Glomerular visceral epithelial cell (primary cell): Measurements from ENCODE around the gene PDE4D.
"Not testable (repeated sequence)": the region's sequence is repeated elsewhere in the genome, so short reads cannot be mapped to it uniquely, and the experiment has no call there.

Experiments used
- DNase-seq: peaks from one replicate; pipeline ENCODE4 v3.0.0-alpha.2; 2016; ENCODE audit errors: extremely low spot score

PDE4D gene

DNA sequence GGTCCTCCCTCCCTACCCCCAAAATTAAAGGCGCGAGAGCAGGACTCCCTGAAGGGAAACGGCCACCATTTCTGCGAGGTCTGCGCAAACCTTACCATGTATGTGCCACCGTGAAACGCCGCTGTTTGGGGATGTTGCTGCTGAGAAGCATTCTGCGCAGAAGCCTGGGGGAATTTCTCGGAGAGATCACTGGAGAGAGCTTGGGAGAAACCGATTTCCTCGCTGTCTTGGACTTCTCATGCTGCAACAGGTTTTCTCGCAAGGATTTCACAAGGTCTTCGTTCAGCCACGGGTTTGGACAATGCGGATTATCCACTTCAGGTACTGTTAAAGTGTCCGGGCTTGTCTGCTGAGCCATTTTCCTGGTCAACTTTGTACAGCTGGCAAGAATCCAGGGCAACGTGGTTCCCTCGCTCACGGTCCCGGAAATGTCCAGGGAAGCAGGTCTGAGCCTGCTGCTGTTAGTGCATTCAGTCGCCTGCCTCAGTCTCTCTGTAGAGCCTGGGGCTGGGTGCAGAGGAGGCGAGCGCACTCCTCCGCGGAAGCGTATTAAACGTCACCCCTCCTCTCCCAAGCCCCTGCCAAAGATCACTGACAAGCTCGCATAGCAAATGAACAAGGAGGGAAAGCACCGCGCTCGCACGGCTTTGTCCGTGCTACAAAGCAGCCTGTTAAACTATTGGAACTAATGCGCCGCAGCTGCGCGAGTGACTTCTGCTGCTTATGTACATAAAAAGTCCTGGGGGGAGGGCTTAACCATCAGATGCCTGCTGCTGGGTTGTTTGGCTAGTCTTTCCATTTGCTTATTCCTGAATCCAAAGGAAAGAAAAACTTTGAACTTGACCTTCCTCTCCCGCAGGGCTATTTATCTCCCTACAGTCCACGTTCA lies 125.1 kb downstream of the PDE4D start:
- DNase-seq: peak; percentile 81

DNA sequence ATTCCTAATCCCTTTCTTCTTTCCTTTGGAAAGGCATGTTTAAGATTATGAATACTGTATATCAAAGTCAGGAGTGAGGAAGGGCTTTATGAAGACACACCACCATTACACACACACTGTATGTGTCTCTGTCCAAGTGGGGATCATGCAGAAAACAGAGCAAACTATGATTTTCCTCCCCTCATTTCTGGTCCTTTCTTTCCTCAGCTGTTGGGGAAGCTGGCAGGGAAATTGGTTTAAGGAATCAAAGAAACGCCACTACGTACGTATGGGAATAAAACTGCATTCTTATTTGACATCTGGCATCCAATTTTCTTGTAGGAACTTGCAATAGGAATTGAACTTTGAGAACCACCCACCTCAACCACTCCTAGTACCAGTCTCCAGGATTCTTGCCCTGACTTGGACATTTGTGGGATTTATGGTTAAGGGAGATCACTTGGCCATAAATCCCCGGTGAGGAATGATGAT lies 125.8 kb downstream of the PDE4D start:
- DNase-seq: no peak

DNA sequence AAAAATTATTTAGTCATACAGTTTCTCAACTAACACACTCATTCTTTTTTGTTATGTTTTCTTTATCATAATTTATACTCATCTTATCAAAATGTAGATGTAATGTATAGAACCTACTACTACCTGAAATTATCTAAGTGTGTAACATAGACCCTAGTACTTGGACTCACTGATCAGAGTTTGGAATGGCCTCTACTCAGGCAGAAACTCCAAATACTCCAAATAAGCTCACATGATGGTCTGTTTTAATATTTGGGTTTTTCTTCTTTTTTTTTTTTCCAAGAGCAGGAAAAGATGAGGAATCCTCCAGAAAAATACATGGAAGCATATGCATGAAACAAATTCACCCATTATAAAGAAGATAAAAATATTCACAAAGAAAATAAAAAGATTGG lies 126.3 kb downstream of the PDE4D start:
- DNase-seq: no peak

DNA sequence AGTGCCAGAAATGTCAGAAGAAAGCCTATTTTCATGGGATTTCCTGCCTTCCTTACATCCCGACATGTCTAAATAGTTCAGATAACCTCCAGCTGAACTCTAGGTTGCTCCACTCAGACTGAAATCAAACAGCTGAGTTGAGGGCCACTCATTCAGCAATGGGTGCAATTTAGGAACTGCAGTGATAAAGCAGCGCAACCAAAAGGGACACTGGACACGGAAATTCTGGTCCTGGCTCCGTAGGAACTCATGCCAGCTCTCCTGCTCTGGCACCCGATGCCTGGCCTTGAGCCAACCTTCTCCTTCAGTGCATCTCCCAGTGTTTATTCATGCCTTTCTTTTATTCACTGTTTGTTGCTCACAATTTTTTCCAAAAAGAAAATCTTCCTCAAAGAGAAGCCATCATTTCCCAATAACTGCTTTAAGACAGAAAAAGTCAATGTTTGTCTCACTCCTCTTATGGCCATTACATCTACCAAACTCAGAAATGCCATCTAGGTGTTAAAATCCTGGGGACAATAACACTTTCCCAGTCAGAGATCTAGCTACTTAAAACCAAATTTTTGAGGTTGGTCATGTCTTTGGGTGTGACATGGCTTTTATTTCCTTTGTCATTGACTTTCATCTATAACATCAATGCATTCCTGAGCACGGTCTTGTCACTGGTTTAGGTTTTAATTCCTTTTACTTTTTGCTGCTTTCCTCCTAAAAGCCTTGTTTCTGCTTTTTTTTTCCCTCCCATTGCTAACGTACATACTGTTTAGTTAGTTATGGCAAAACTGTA lies 126.9 kb downstream of the PDE4D start:
- no peak for DNase-seq

DNA sequence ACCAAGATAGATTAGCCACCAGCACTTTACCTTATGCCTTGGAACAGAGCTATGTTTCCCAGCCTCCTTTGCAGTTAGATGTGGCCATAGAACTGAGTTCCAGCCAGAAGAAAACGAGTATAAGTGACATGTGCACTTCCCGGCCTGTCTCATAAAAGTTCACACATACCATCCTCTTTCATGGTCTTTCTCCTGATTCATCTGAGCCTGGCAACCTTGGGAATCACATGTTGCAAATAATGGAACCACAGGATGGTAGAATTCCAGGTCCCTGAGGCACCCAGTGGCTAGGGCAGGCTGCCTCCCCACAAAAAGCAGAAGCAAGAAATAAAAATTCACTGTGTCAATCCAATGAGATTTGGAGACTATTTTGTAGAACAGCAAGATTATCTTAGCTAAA lies 128.1 kb downstream of the PDE4D start:
- no peak for DNase-seq

DNA sequence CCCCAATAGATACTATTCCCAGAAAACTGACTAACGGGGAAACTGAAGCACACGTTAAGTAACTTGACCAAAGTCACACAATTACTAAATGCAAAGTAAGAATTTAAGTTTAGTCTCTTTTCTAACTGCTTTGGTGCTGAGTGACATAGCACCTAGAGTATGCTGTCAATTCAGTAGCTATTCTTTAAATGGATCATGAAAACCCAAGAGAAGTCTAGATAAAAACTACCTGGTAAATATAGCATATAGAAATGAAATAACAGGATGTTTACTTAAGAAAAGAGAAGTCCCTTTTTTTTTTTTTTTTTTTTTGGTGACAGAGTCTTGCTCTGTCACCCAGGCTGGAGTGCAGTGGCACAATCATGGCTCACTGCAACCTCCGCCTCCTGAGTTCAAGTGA lies 129.2 kb downstream of the PDE4D start:
- DNase-seq: no peak

DNA sequence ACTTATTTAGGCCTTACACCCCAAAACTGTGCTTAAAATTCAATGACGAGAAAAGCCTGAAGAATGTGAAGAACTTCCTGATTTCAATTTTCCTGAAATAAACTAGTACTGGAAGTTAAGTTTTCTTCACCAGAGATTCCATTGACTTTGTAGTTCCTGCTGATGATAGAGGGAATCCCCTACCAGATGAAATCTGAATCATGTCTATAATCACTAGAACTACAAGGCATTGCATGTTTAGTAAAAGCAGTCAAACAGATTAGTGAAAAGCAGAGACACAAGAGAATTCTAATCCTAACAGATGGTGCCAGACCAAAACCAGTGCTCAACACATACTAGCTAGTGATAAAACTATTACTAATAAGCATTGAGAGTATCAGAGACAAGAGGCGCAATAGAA lies 130.0 kb downstream of the PDE4D start:
- DNase-seq: no peak

DNA sequence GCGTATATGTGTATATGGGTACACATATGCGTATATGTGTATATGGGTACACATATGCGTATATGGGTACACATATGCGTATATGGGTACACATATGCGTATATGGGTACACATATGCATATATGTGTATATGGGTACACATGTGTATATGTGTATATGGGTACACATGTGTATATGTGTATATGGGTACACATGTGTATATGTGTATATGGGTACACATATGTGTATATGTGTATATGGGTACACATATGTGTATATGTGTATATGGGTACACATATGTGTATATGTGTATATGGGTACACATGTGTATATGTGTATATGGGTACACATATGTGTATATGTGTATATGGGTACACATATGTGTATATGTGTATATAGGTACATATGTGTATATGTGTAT lies 131.3 kb downstream of the PDE4D start:
- not testable (repeated sequence) for DNase-seq

DNA sequence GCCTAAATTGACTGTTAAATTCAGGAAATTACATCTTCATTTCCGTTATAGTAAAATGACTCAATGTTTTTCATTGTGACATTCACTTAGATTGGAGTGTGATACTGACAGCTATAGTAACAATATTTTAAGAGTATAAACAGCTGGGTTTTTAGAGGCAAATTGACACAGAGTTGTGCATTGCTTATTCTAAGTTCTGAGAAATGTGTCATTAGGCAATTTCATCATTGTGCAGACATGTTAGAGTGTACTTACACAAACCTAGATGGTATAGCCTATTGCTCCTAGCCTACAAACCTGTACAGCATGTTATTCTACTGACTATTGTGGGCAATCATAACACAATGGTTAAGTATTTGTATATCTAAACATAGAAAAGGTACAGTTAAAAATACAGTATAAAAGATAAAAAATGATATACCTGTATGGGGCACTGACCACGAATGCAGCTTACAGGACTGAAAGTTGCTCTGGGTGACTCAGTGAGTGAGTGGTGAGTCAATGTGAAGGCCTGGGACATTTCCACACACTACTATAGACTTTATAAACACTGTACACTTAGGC lies 132.7 kb downstream of the PDE4D start:
- DNase-seq: peak; percentile 54

DNA sequence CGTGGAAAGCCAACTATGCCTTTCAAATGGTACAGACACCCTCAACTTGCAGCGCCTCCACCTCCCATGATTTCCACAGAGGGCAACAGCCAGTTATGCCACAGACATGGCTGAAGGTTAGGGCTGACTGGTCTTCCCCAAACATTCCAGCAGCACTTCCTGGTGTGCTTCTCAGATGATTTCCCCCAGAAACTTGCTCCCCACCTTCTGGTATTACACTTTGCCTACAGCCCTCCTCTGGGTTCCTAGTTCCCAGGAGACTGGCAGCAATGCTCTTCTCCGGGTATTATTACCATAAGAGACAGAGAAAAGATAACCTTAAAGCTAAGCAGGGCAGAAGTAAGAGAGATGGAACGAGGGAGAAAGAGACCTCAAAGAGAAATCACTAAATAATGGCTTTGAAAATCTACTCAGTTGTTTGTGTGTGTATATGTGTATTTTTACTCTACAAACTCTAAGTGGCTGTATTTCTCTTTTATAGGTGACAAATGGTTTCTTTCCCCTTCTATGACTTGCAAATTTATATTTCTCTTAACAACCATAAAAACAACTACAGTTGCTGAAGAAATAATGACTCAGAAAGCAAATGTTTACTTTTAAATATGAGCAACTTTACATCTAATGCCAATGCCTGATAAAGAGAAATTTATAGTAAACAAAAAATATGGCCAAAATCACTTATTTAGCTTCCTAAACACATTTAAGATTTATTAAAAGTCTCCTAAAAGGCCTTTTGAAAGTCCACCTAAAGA lies 133.8 kb downstream of the PDE4D start:
- peak; percentile 53 for DNase-seq

DNA sequence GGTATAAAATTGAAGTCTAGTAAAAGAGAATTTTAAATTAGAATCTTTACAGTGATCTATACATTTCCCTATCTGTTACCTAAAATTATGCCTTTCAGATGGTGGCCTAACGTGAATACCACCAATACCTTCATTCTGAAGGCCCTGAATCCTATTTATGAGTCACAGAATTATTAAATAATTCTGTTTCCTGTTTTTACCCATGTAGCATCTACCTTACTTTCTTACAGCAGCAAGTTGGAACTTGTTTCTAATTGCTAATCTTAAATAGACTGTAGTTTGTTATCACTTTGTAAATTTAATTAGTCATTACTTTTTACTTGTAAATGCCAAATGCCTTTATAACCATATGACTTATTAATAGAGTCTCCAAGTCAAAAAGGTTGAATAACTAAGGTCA lies 135.0 kb downstream of the PDE4D start:
- no peak for DNase-seq

DNA sequence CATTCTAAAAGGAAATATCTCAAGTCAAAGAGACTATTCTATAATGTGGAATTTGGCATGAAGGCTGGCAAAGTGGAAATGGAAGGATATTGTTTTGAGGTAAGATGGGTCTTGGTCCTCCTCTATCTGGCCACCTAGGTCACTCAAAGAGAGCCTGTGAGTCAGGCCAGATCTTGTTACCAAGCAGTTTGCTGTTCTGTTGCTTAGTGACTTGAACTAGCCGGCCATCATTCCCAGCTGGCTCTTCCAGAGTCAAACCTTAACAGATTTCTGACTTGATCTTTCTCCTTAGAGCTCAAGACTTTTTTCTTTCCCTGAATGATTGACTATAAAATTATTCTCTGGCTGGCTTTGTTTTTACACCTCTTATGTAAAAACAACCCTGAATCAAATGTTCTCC lies 136.1 kb downstream of the PDE4D start:
- peak; percentile 66 for DNase-seq

DNA sequence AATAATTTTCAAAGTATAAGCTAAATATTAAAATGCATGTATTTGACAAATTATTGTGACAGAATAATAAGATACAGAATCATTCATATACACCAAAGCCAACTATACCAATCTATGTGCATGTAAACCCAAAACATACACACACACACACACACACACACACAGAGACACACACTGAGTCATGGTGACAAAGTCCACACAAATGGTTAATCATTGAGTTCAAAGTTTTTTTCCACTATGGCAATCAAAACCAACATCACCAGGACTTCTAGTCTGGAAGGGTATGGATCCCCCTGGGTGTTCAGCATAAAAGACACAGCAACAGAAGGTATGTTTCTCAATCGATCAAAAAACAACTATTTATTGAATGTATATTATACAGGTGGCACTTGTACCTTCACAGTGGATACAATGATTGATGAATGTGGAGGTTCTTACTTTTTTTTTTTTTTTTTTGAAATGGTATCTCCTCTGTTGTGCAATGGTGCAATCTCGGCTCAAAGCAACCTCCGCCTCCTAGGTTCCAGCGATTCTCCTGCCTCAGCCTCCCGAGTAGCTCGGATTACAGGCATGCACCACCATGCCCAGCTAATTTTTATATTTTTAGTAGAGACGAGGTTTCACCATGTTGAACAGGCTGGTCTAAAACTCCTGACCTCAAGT lies 137.0 kb downstream of the PDE4D start:
- peak; percentile 78 for DNase-seq

DNA sequence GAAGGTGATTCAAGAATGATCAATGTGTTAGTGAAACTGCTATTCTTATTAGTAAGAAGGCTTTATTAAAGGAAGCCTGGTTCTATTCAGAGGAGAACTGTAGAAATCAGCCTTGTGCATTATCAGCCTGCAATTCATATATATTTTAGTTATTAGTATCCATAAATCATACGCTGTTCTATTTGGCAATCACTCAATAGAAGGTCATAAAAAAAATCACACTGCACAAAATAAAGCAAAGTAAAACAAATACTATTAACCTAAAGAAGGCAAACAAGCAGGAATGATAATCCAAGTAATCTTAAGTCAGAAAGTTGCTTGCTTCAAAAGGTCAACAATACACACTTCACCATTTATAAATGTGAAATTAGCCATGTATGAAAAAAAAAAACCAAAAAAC lies 138.1 kb downstream of the PDE4D start:
- no peak for DNase-seq

DNA sequence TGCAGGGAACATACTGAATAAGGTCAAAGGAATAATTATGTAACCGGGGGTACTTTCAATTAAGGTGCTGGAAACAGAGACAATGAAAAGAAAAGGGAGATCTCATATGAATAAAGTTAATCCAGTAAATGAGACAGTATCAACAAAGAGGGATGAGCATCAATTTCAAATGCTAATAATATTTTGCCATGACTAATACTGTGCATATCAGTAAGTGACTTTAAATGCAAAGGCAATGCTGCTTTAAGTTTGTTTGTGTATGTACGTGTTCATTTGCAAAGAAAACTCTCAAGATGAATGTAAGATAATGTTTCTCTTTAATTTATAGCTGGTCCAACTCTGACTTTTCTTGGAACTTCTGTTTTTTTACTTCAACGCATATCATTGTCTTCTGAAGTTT lies 139.9 kb downstream of the PDE4D start:
- no peak for DNase-seq

DNA sequence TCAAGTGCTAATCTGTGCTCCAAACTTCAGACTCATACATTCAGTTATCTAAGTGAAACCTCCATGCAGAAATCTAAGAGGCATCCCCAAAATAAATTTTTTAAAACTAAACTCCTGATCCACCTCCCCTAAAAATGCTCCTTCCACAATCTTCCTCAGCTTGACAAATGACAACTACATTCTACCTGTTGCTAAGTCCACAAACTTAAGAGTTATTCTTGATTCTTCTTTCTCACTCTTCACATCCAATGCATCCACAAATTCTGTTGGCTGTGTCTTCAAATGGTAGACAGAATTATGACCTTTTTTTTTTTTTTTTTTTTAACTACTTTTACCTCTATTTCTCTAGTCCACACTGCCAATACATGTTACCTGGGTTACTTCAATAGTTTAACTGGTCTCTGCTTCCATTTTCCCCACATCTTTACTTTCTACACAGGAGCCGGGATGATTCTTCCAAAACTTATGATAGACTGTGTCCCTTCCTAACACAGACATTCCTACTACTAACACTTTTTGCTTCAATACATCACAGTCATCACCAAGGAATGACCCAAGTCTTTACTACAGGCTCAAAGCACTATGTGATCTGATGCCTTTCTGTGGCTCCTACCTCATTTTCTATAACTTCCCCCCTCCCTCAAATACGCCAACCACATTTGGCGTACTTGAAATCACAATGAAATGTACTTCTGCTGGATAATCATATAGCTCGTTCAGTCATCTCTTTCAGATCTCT lies 143.6 kb downstream of the PDE4D start:
- peak; percentile 57 for DNase-seq

DNA sequence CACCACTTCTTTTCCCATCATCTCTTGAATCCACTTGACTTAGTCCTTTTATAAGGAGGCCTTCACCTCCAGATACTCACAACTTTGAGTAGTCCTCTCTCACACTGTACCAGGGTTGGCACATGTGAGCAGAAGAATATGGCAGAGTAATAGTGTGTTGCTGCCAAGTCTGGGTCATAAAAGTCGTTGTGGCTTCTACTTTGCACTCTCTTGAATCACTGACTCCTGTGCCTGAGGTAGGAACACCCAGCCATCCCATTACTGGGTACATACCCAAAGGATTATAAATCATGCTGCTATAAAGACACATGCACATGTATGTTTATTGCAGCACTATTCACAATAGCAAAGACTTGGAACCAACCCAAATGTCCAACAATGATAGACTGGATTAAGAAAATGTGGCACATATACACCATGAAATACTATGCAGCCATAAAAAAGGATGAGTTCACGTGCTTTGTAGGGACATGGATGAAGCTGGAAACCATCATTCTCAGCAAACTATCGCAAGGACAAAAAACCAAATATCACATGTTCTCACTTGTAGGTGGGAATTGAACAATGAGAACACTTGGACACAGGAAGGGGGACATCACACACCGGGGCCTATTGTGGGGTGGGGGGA lies 145.4 kb downstream of the PDE4D start:
- DNase-seq: not testable (repeated sequence)

DNA sequence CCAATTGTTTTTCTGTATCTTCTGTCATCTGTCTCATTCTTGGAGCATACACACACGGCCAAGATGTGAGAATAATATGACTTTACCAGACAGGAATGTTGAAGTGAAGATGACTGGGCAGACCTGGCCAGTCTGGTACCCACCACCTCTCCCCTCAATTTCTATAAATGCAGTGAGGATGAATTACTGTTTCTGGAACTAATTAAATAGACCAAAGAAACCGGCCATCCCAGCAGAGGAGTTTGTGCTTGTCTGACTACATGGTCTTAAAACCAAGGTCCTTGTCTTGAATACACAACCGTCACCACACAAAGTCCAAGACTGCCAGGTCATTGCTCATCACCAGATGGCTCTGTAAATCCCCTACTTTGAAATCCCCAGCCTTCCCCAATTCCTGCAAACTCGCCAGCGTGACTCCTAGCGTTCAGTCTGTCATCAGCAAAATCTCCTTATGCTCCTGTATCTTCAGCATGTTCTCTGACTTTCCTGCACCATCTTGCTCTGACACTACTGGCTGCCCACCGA lies 147.2 kb downstream of the PDE4D start:
- DNase-seq: peak; percentile 86

DNA sequence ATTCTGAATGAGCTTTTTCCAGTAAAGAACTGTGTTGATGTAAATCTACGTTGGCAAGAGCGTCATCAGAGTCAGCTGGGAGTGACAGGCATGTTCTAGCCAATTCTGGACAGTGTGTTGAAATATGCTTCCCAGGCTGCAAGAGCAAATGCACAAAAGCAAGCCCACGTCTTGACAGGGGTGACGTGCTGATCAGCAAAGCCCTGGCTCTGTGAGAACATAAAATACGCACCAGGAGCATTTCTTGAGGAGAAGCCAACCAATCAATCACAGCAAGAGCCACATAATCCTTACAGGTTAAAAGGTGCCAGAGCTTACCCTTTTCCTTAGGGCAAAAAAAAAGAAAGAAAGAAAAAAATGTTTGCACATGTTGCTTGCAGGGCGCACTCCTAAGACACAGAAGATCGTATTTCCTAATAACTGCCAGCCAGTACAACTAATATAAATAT lies 148.1 kb downstream of the PDE4D start:
- no peak for DNase-seq

DNA sequence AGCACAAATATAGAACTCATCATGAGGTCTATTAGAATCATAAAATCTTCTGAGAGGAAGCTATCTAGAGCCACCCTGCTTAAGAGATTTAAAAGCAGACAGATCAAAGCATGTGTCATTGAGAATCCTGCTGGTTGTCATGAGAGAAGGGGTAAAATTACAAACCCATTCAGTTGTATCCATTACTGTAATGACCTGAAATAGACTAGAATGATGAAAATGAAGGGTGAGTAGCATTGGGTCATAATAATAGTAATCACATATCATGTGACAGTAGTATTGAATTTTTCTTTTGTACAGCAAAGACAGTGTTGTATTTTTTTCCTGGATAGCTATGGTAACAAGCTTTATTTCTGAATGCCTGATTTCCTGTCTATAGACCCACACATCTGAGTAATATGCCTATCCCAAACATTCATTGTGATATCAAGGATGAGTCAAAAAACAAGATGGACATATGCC lies 149.0 kb downstream of the PDE4D start:
- DNase-seq: peak; percentile 53
